Stimulated activated CD4-positive, alpha-beta T cell treated with anti-CD3 and anti-CD28 coated beads, Interleukin-4, amount 100 ng/mL, for 1 hour (primary cell): Measurements from ENCODE around the gene TRIM64C.
"Not testable (repeated sequence)": the region's sequence is repeated elsewhere in the genome, so short reads cannot be mapped to it uniquely, and the experiment has no call there.

Source experiments
- DNase-seq: peaks from one replicate; pipeline ENCODE4 v3.0.0-alpha.2; 2020

TRIM64C gene, protein sequence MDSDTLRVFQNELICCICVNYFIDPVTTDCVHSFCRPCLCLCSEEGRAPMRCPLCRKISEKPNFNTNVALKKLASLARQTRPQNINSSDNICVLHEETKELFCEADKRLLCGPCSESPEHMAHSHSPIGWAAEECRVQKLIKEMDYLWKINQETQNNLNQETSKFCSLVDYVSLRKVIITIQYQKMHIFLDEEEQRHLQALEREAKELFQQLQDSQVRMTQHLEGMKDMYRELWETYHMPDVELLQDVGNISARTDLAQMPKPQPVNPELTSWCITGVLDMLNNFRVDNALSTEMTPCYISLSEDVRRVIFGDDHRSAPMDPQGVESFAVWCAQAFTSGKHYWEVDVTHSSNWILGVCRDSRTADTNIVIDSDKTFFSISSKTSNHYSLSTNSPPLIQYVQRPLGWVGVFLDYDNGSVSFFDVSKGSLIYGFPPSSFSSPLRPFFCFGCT

GRCh38 chr11:49059012-49059411, at the start of gene TRIM64C:
TSS of gene TRIM64C (minus strand) at chr11:49059112. CDS start at chr11:49059112, 0 bp downstream.
- DNase-seq = not testable (repeated sequence)

- not testable (repeated sequence) for DNase-seq
Observed at GRCh38 chr11:49102356-49102755, 43.4 kb upstream of the TRIM64C start.

DNA sequence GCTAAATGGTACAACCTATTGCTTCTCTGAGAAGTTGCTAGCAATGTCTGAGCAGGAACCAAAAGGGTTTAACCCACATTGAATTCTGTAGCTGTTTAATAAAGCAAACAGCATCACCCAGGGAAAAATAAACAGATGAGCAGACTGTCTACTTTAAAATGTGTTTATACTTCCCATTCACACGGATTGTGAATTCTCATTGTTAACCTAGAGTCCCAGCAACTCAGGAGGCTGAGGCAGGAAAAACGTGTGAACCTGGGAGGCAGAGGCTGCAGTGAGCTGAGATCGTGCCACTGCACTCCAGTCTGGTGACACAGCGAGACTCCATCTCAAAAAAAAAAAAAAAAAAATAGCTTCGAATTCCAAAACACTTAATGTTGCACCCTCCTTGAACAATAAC, 11.0 kb upstream of the TRIM64C start:
- DNase-seq = not testable (repeated sequence)

DNA sequence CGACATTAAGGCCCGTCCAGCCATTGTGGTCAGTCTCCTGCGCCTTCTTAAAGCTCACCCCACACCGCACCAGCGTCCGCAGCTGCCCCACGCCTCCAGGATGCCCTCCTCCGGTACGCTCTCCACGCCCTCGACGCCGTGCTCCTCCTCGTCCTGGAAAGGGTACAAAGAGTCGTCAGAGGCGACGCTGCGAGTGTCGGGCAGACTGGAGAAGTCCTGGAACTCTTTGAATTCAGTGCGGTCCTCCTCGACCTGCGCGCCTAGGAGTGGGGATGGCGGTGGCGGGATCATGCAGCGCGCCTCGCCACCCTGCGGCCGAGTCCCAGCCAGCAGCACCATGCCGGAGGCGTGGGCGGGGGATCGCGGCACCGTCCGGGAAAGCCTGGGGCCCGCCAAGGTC, 9.1 kb downstream of the TRIM64C start:
- not testable (repeated sequence) for DNase-seq

- DNase-seq = not testable (repeated sequence)
Observed at GRCh38 chr11:49048229-49048628, 10.7 kb downstream of the TRIM64C start.

DNA sequence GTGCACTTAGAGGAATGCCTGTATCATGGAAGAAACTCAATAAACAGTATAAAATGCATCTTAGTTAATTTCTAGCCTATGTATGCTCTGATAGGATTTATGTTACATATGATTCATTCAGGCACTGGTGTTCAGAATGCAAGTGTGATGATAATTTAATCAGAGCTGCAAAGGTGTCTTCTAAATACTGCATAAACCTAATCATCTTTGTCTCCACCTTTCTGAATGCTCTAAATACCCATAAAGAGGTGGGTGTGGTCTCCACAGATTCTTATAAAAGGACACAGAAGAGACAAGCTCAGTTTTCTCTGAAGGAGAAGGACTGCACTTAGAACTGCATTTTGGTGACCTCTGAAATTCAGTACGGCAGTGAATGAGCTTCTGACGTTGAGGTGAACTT, 30.4 kb downstream of the TRIM64C start, which contains the start of gene TRIM49B:
Gene TRIM49B (plus strand): TSS at position 301 of the 400 bp plus-strand sequence. CDS start 2,777 bp downstream, outside the sequence.
- DNase-seq = not testable (repeated sequence)
